ENCODE results near the gene BMP7.

BMP7 gene

GRCh38 chr20:57231951-57232428 lies 34.5 kb downstream of the BMP7 start:
- no peak for DNase-seq (ENCODE audit: low spot score)

- DNase-seq (ENCODE audit: low spot score): no peak
Measured at GRCh38 chr20:57231161-57231560, 35.3 kb downstream of the BMP7 start.

GRCh38 chr20:57230247-57230646 lies 36.2 kb downstream of the BMP7 start:
- DNase-seq (ENCODE audit: low spot score): no peak

GRCh38 chr20:57229490-57229889 lies 37.0 kb downstream of the BMP7 start:
- no peak for DNase-seq (ENCODE audit: low spot score)

GRCh38 chr20:57225830-57226229 lies 40.6 kb downstream of the BMP7 start:
- DNase-seq (ENCODE audit: low spot score): no peak

GRCh38 chr20:57225197-57225733 lies 41.2 kb downstream of the BMP7 start:
- no peak for DNase-seq (ENCODE audit: low spot score)

GRCh38 chr20:57224641-57225138 lies 41.8 kb downstream of the BMP7 start:
- no peak for DNase-seq (ENCODE audit: low spot score)

GRCh38 chr20:57223648-57224489 lies 42.6 kb downstream of the BMP7 start:
- DNase-seq (ENCODE audit: low spot score): no peak

GRCh38 chr20:57222631-57222950 lies 43.9 kb downstream of the BMP7 start:
- no peak for DNase-seq (ENCODE audit: low spot score)

- DNase-seq (ENCODE audit: low spot score): no peak
Measured at GRCh38 chr20:57221916-57222630, 44.4 kb downstream of the BMP7 start.

GRCh38 chr20:57220337-57221145 lies 45.9 kb downstream of the BMP7 start:
- no peak for DNase-seq (ENCODE audit: low spot score)

GRCh38 chr20:57219071-57219677 lies 47.3 kb downstream of the BMP7 start:
- DNase-seq (ENCODE audit: low spot score): no peak

- DNase-seq (ENCODE audit: low spot score): no peak
Measured at GRCh38 chr20:57218489-57218888, 48.0 kb downstream of the BMP7 start.

- no peak for DNase-seq (ENCODE audit: low spot score)
Measured at GRCh38 chr20:57217802-57218201, 48.6 kb downstream of the BMP7 start.

GRCh38 chr20:57216669-57217068 lies 49.8 kb downstream of the BMP7 start:
- DNase-seq (ENCODE audit: low spot score): no peak

- no peak for DNase-seq (ENCODE audit: low spot score)
Measured at GRCh38 chr20:57215826-57216471, 50.5 kb downstream of the BMP7 start.

GRCh38 chr20:57215426-57215825 lies 51.0 kb downstream of the BMP7 start:
- no peak for DNase-seq (ENCODE audit: low spot score)

- no peak for DNase-seq (ENCODE audit: low spot score)
Measured at GRCh38 chr20:57214948-57215347, 51.5 kb downstream of the BMP7 start.

- DNase-seq (ENCODE audit: low spot score): no peak
Measured at GRCh38 chr20:57214427-57214826, 52.0 kb downstream of the BMP7 start.

GRCh38 chr20:57213924-57214323 lies 52.5 kb downstream of the BMP7 start:
- DNase-seq (ENCODE audit: low spot score): no peak

GRCh38 chr20:57213291-57213690 lies 53.1 kb downstream of the BMP7 start:
- DNase-seq (ENCODE audit: low spot score): no peak
